Epidermal melanocyte (primary cell): ENCODE data around the gene MUC16.
"Not testable (repeated sequence)": the region's sequence is repeated elsewhere in the genome, so short reads cannot be mapped to it uniquely, and the experiment has no call there.

ENCODE experiments used
- DNase-seq: peaks from one replicate; pipeline ENCODE4 v3.0.0; 2011; ENCODE audit warnings: low spot score; ENCODE audit not compliant: insufficient read length

The MUC16 gene

GRCh38 chr19:9009935-9010651, at the start of gene MUC16:
Gene MUC16 (minus strand): TSS chr19:9010409.
- DNase-seq: no peak

DNA sequence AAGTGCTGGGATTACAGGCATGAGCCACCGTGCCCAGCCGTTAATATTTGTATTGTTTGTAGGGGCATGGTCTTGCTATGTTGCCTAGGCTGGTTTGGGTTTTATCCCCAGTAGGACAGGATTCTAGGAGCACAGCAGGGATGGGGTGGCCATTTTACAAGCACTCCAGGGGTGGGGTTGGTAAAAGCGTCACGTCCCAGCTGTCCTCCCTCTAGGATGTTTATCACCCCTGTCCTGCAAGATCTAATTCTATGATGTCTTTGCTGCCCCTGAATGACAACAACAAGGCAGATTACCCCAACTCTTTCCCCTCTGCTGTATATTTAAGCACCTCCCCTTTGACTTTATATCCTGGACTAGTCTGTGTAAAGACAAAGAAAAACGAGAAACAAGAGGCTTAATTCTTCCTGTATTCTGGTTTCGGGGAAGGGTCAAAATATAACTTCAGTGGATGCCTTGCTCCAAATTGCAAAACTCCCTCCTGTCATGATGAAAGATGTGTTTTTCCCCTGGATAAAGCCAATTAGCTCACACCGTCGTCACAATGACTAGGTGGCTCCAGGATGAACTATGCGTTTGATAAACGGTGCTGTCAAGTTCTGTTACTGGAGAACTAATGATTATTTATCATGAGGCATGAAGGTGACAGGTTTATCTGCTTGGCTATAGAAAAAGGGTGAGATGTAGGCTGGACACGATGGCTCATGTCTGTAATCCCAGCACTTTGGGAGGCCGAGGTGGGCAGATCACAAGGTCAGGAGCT, 48.9 kb upstream of the MUC16 start:
- no peak for DNase-seq

GRCh38 chr19:9057505-9058258, 47.5 kb upstream of the MUC16 start:
- no peak for DNase-seq

DNA sequence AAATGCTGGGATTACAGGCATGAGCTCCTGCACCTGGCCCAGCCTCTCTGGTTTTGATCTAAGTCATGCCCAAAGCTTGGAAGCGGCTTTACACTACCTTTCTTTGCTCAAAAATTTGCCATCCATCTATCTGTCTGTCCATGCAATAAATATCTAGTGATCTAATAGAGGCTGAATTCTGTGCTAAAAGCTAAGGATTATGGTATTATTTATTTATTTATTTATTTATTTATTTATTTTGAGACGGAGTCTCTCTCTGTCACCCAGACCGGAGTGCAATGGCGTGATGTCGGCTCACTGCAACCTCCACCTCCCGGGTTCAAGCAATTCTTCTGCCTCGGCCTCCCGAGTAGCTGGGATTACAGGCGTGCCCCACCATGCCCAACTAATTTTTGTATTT, 45.9 kb upstream of the MUC16 start:
- DNase-seq: not testable (repeated sequence)

- no peak for DNase-seq
Measured at GRCh38 chr19:9054765-9055164, 44.6 kb upstream of the MUC16 start.

DNA sequence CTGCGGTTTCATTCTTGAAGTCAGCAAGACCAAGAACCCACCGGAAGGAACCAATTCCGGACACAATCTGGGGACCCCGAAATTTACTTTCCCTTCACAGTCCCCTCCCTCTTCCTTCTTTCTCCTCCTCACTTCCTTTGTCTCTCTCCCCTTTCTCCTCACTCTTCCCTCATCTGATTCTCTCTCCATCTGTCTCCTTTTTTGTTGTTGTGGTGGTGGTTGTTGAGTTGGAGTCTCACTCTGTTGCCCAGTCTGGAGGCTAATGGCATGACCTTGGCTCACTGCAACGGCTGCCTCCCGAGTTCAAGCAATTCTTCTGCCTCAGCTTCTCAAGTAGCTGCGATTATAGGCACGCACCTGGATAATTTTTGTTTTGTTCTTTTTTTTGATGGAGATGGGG, 44.0 kb upstream of the MUC16 start:
- no peak for DNase-seq

DNA sequence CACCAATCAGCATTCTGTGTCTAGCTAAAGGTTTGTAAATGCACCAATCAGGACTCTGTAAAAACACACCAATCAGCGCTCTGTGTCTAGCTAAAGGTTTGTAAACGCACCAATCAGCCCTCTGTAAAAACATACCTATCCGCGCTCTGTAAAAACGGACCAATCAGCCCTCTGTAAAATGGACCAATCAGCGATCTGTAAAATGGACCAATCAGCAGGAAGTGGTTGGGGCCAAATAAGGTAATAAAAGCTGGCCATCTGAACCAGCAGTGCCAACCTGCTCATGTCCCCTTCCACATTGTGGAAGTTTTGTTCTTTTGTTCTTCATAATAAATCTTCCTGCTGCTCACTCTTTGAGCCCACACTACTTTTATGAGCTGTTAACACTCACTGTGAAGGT, 43.5 kb upstream of the MUC16 start:
- not testable (repeated sequence) for DNase-seq

DNA sequence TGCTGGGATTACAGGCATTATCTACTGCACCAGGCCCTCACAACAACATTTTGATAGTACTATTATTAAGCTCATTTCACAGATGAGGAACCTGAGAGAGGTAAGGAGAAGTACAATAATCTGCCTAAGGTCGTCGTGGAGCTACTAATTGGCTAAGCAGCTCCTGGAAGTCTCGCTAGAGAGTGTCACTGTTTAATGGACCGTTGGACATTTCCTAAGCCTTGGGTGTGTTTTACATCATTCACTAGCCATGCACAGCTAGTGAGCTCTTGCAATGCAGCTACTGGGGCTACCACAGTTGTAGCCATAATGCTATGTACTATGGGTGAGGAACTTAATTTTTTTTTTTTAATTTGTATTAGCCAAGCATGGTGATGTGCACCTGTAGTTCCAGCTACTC, 42.7 kb upstream of the MUC16 start:
- no peak for DNase-seq

DNA sequence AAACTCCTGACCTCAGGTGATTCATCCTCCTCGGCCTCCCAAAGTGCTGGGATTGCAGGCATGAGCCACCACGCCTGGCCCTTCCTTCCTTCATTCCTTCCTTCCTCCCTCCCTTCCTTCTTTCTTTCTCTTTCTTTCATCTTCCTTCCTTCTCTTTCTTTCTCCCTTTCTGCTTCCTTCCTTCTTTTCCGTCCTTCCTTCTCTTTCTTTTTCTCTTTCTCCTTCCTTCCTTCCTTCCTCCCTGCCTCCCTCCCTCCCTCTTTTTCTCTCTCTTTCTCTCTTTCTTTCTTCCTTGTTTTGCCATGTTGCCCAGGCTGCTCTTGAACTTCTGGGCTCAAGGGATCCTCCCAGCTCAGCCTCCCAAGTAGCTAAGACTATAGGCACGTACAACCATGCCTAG, 36.5 kb upstream of the MUC16 start:
- no peak for DNase-seq

DNA sequence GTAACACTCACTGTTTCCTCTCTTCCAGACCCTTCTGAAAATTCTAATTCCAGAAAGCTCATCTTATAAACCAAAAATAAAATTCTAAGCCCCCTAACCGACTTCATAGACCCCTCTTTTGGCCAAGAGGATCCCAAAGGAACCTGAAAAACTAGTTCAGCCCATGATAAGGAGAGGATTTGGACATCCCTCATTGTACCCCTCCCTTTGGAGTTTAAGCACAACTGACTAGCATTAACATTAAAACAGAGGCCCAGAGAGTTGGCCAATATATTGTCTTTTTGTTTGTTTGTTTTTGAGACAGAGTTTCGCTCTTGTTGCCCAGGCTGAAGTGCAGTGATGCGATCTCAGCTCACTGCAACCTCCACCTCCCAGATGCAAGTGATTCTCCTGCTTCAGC, 34.2 kb upstream of the MUC16 start:
- DNase-seq: no peak

DNA sequence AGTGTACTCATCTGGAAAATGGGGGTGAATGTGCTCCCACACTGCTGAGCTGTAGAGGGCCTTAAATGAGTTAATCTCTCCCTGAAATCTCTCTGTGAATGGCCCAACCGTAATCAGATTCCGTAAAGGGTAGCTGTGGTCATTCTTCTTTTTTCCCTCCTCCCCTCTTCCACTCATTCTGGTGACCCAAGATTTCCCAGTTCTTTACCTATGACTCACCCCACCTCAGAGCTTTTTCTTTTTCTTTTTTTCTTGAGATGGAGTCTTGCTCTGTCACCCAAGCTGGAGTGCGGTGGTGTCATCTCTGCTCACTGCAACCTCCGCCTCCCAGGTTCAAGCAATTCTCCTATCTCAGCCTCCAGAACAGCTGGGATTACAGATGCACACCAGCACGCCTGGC, 33.3 kb upstream of the MUC16 start:
- no peak for DNase-seq

- no peak for DNase-seq
Measured at GRCh38 chr19:9041023-9041422, 30.8 kb upstream of the MUC16 start.

- DNase-seq: no peak
Measured at GRCh38 chr19:9040131-9040530, 29.9 kb upstream of the MUC16 start.

- no peak for DNase-seq
Measured at GRCh38 chr19:9039728-9040127, 29.5 kb upstream of the MUC16 start.

GRCh38 chr19:9037400-9038062, 27.3 kb upstream of the MUC16 start:
- DNase-seq: no peak

GRCh38 chr19:9032136-9032631, 22.0 kb upstream of the MUC16 start:
- no peak for DNase-seq

GRCh38 chr19:9018163-9018875, 8.1 kb upstream of the MUC16 start:
- DNase-seq: no peak

GRCh38 chr19:9014803-9015202, 4.6 kb upstream of the MUC16 start:
- DNase-seq: no peak

- no peak for DNase-seq
Measured at GRCh38 chr19:9013988-9014387, 3.8 kb upstream of the MUC16 start.

GRCh38 chr19:9011875-9012274, 1.7 kb upstream of the MUC16 start:
- DNase-seq: no peak

- no peak for DNase-seq
Measured at GRCh38 chr19:9010693-9011092, 484 bp upstream of the MUC16 start.
